SK-N-SH (cell line): ENCODE data around the gene TOM1L2. TPM values are rescaled to one million over a fixed set of nuclear protein-coding genes. Genes with fewer than 3 reads are reported as not detected.

ENCODE experiments used
- CTCF ChIA-PET: fragments of 300-600, 350-600 bp; formaldehyde crosslinking; extraction: SDS; loops from one replicate; lab custom pipeline; 2021; lab: Yijun Ruan, JAX
- POLR2A ChIA-PET: fragments of 350-600 bp; sonication (Branson Sonifier 250); formaldehyde crosslinking; extraction: SDS; loops from one replicate; lab custom pipeline; 2020; ENCODE audit warnings: antibody characterized with exemption, inconsistent platforms; lab: Yijun Ruan, JAX
- DNase-seq: peaks from one replicate; pipeline ENCODE4 v3.0.0; 2012
- H2AFZ ChIP-seq: fragments of 200-600 bp; sonication (generic); 2 replicates; pipeline ENCODE4 v1.8.1; 2016; ENCODE audit warnings: antibody characterized with exemption, mild to moderate bottlenecking, low read depth
- H3F3A ChIP-seq: fragments of 200-600 bp; sonication (generic); replicated peaks from 2 replicates; pipeline ENCODE3; 2016; ENCODE audit warnings: antibody characterized with exemption, mild to moderate bottlenecking; ENCODE audit not compliant: insufficient read depth
- H3K27ac ChIP-seq, 2 experiments: fragments of 200-500 bp in 1 of 2; fragments of 200-600 bp in 1 of 2; sonication (Bioruptor generic) in 1 of 2; sonication (generic), shearing (Covaris generic) in 1 of 2; 2 replicates each; pipeline versions ENCODE4 v1.5.1 to v1.6.1; 2014 to 2016; ENCODE audit warnings: low read depth in 2 of 2, inconsistent platforms in 1 of 2, low read length in 1 of 2, mild to moderate bottlenecking in 1 of 2, mixed read lengths in 1 of 2
- H3K27me3 ChIP-seq: fragments of 200-600 bp; sonication (generic), shearing (Covaris generic); 2 replicates; pipeline ENCODE4 v1.6.1; 2016; ENCODE audit warnings: mixed run types; ENCODE audit not compliant: insufficient read depth
- H3K36me3 ChIP-seq, 2 experiments: fragments of 200-500 bp in 1 of 2; fragments of 200-600 bp in 1 of 2; sonication (Bioruptor generic) in 1 of 2; sonication (generic) in 1 of 2; replicated peaks in 1 of 2; 2 replicates each; pipeline versions ENCODE3 to v1.5.1; 2014 to 2016; ENCODE audit warnings: low read length in 1 of 2, mild to moderate bottlenecking in 1 of 2; ENCODE audit not compliant: insufficient read depth in 2 of 2, control insufficient read depth in 1 of 2
- H3K4me1 ChIP-seq, 2 experiments: fragments of 200-500 bp in 1 of 2; fragments of 200-600 bp in 1 of 2; sonication (Bioruptor generic) in 1 of 2; sonication (generic), shearing (Covaris generic) in 1 of 2; 2 replicates each; pipeline versions ENCODE4 v1.5.1 to v1.6.1; 2014 to 2016; ENCODE audit warnings: low read depth in 1 of 2, low read length in 1 of 2, mixed run types in 1 of 2; ENCODE audit not compliant: insufficient read depth in 2 of 2, control insufficient read depth in 1 of 2
- H3K4me2 ChIP-seq: fragments of 200-600 bp; sonication (generic), shearing (Covaris generic); 2 replicates; pipeline ENCODE4 v1.6.1; 2017; ENCODE audit warnings: mixed run types
- H3K4me3 ChIP-seq, 2 experiments: fragments of 200-500 bp in 1 of 2; fragments of 200-600 bp in 1 of 2; sonication (Bioruptor generic) in 1 of 2; sonication (generic), shearing (Covaris generic) in 1 of 2; 2 replicates each; pipeline versions ENCODE4 v1.5.1 to v1.8.1; 2014 to 2016; ENCODE audit warnings: low read depth in 2 of 2, inconsistent platforms in 1 of 2, low read length in 1 of 2, mild to moderate bottlenecking in 1 of 2, mixed read lengths in 1 of 2, moderate library complexity in 1 of 2
- H3K79me2 ChIP-seq: fragments of 200-600 bp; sonication (generic); 2 replicates; pipeline ENCODE4 v1.8.1; 2017; ENCODE audit warnings: mild to moderate bottlenecking; ENCODE audit not compliant: insufficient read depth
- H3K9ac ChIP-seq: fragments of 200-600 bp; sonication (generic); 2 replicates; pipeline ENCODE4 v1.6.1; 2017; ENCODE audit warnings: mixed run types
- H3K9me2 ChIP-seq: fragments of 200-600 bp; sonication (generic); 2 replicates; pipeline ENCODE4 v1.6.1; 2017; ENCODE audit warnings: mixed run types
- H3K9me3 ChIP-seq: fragments of 200-600 bp; sonication (generic); 2 replicates; pipeline ENCODE4 v1.6.1; 2017; ENCODE audit warnings: mixed run types, mild to moderate bottlenecking, moderate library complexity
- H4K20me1 ChIP-seq: fragments of 200-600 bp; sonication (generic); 2 replicates; pipeline ENCODE4 v1.6.1; 2017; ENCODE audit warnings: mild to moderate bottlenecking, mixed run types; ENCODE audit not compliant: insufficient read depth
- CHD2 ChIP-seq: fragments of 150-350 bp; IDR thresholded peaks from 2 replicates; pipeline ENCODE4 v1.6.1; 2018; ENCODE audit warnings: low read length; ENCODE audit not compliant: partially characterized antibody
- ELF1 ChIP-seq: IDR thresholded peaks from 2 replicates; pipeline ENCODE4 v1.4.0; 2012
- EP300 ChIP-seq, 2 experiments: IDR thresholded peaks; 2 replicates each; pipeline versions ENCODE4 v1.4.0 to v1.6.1; 2012; ENCODE audit warnings: borderline replicate concordance in 1 of 2, low read depth in 1 of 2, low read length in 1 of 2
- EZH2phosphoT487 ChIP-seq: fragments of 200-600 bp; sonication (generic); IDR thresholded peaks from 2 replicates; pipeline ENCODE4 v1.6.1; 2017; ENCODE audit warnings: low read depth, mixed run types, mild to moderate bottlenecking, antibody characterized with exemption, moderate library complexity, borderline replicate concordance
- FOSL2 ChIP-seq: IDR thresholded peaks from 2 replicates; pipeline ENCODE4 v1.4.0; 2012; ENCODE audit warnings: low read depth, mild to moderate bottlenecking, moderate library complexity, borderline replicate concordance
- GABPA ChIP-seq: IDR thresholded peaks from 2 replicates; pipeline ENCODE4 v1.4.0; 2012; ENCODE audit warnings: low read depth, mild to moderate bottlenecking
- JUND ChIP-seq: IDR thresholded peaks from 2 replicates; pipeline ENCODE4 v1.4.0; 2012
- NRF1 ChIP-seq: IDR thresholded peaks from 2 replicates; pipeline ENCODE4 v1.6.1; 2012; ENCODE audit warnings: low read depth, mild to moderate bottlenecking, low read length
- RCOR1 ChIP-seq: fragments of 150-350 bp; IDR thresholded peaks from 2 replicates; pipeline ENCODE4 v1.6.1; 2017; ENCODE audit warnings: antibody characterized with exemption, low read length
- SMC3 ChIP-seq: IDR thresholded peaks from 2 replicates; pipeline ENCODE4 v1.6.1; 2012; ENCODE audit warnings: low read depth, low read length, improper control_type of control experiment
- TAF1 ChIP-seq: IDR thresholded peaks from 2 replicates; pipeline ENCODE4 v1.6.1; 2012; ENCODE audit warnings: low read depth, mild to moderate bottlenecking, low read length, moderate library complexity, borderline replicate concordance
- TCF12 ChIP-seq: IDR thresholded peaks from 2 replicates; pipeline ENCODE4 v1.4.0; 2012
- YY1 ChIP-seq: IDR thresholded peaks from 2 replicates; pipeline ENCODE4 v1.4.0; 2012; ENCODE audit warnings: low read depth, mild to moderate bottlenecking
- WGBS: methylation state at CpG from one replicate; pipeline ENCODE4 v1.1.6; 2017; ENCODE audit warnings: low lambda C conversion rate; 5-methylcytosine and 5-hydroxymethylcytosine counted together
- polyA plus RNA-seq, 3 experiments: library from polyadenylated mRNA; depleted of rRNA; stranded (reverse); fragments of >200 nt; gene quantifications; 2 replicates each; pipeline ENCODE4 v1.2.3, GENCODE V29; 2012
- TF ChIP-seq, protein P1 (sequence below): fragments of 150-350 bp; IDR thresholded peaks from 2 replicates; pipeline ENCODE4 v1.6.1; 2017; ENCODE audit warnings: antibody characterized with exemption, low read length, low read depth, borderline replicate concordance
- TF ChIP-seq, protein P2 (sequence below): IDR thresholded peaks from 2 replicates; pipeline ENCODE4 v1.4.0; 2012; ENCODE audit warnings: low read depth
- TF ChIP-seq, protein P3 (sequence below): IDR thresholded peaks from 2 replicates; pipeline ENCODE4 v1.4.0; 2012; ENCODE audit warnings: low read depth, borderline replicate concordance
- TF ChIP-seq, protein P4 (sequence below): IDR thresholded peaks from 2 replicates; pipeline ENCODE4 v1.6.1; 2012; ENCODE audit warnings: mild to moderate bottlenecking, low read depth, low read length, moderate library complexity

The TOM1L2 gene
- polyA plus RNA-seq, 1 of the 3 experiments (the other 2 are of a cell fraction), result 85.4 TPM

DNA sequence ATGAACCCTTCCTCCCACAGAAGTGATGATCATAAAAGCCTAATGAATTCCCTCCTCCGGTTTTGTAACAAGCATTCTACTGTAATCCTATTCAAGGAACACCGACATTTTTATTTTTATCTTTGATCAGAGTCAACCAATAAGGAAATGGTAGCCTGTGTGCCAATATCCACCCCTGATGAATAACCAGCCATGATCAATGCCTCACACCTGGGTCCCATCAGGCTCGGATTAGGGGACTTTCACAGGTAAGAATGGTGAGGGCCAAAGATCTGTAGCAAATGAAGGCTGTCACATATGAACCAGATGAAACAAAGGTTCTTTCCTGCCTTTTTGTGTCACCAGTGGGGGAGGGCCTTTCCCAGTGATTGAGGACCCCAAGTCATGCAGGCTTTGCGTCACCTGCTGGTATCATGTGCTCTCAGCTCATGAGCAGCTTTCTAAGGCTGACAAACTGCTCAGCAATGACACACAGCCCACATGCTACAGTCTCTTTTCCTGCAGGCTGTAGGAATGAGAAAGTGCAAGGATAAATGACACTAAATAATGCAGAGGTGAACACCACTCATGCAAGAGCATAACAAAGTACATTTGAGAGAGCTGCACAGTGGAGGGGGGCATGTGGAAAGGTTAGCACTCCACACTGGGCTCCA is 34.9 kb downstream of the TOM1L2 start:
- Histone ChIP-seq H3K4me1 (peaks cover 65 to 84% of the 10 kb centered on the region in 2 experiments), H3K79me2 (peaks cover 84% of the 10 kb centered on the region), H3K9me2 (no peaks in the 10 kb centered on the region; the same call in 1 of the 2 replicates), H3F3A (peaks cover 54% of the 10 kb centered on the region)
- no peak for DNase-seq
- TF ChIP-seq NRF1 (no peak), GABPA (no peak), TAF1 (no peak), RCOR1 (no peak), EZH2phosphoT487 (no peak), SMC3 (no peak), FOSL2 (no peak), CHD2 (no peak), ELF1 (no peak), TCF12 (no peak), YY1 (no peak), JUND (no peak), EP300 (IDR thresholded peaks at IDR 0.05; ENCODE audit: borderline replicate concordance in 1 of 2, low read depth in 1 of 2, low read length in 1 of 2) (no peak)
- TF ChIP-seq, protein P1, sequence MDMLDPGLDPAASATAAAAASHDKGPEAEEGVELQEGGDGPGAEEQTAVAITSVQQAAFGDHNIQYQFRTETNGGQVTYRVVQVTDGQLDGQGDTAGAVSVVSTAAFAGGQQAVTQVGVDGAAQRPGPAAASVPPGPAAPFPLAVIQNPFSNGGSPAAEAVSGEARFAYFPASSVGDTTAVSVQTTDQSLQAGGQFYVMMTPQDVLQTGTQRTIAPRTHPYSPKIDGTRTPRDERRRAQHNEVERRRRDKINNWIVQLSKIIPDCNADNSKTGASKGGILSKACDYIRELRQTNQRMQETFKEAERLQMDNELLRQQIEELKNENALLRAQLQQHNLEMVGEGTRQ, result no peak
- TF ChIP-seq, protein P2, sequence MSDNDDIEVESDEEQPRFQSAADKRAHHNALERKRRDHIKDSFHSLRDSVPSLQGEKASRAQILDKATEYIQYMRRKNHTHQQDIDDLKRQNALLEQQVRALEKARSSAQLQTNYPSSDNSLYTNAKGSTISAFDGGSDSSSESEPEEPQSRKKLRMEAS, result no peak
- TF ChIP-seq, protein P3, sequence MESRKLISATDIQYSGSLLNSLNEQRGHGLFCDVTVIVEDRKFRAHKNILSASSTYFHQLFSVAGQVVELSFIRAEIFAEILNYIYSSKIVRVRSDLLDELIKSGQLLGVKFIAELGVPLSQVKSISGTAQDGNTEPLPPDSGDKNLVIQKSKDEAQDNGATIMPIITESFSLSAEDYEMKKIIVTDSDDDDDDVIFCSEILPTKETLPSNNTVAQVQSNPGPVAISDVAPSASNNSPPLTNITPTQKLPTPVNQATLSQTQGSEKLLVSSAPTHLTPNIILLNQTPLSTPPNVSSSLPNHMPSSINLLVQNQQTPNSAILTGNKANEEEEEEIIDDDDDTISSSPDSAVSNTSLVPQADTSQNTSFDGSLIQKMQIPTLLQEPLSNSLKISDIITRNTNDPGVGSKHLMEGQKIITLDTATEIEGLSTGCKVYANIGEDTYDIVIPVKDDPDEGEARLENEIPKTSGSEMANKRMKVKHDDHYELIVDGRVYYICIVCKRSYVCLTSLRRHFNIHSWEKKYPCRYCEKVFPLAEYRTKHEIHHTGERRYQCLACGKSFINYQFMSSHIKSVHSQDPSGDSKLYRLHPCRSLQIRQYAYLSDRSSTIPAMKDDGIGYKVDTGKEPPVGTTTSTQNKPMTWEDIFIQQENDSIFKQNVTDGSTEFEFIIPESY, result no peak
- TF ChIP-seq, protein P4, sequence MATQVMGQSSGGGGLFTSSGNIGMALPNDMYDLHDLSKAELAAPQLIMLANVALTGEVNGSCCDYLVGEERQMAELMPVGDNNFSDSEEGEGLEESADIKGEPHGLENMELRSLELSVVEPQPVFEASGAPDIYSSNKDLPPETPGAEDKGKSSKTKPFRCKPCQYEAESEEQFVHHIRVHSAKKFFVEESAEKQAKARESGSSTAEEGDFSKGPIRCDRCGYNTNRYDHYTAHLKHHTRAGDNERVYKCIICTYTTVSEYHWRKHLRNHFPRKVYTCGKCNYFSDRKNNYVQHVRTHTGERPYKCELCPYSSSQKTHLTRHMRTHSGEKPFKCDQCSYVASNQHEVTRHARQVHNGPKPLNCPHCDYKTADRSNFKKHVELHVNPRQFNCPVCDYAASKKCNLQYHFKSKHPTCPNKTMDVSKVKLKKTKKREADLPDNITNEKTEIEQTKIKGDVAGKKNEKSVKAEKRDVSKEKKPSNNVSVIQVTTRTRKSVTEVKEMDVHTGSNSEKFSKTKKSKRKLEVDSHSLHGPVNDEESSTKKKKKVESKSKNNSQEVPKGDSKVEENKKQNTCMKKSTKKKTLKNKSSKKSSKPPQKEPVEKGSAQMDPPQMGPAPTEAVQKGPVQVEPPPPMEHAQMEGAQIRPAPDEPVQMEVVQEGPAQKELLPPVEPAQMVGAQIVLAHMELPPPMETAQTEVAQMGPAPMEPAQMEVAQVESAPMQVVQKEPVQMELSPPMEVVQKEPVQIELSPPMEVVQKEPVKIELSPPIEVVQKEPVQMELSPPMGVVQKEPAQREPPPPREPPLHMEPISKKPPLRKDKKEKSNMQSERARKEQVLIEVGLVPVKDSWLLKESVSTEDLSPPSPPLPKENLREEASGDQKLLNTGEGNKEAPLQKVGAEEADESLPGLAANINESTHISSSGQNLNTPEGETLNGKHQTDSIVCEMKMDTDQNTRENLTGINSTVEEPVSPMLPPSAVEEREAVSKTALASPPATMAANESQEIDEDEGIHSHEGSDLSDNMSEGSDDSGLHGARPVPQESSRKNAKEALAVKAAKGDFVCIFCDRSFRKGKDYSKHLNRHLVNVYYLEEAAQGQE, result no peak
- TF ChIP-seq, all 33 proteins: peak for 0
- H2AFZ ChIP-seq, result no peak overlapping the region
- H3K4me2 ChIP-seq, result peak overlapping the region; percentile 21; the same call in 1 of the 2 replicates
- no peak overlapping the region for H3K9ac ChIP-seq
- POLR2A ChIA-PET, result no interaction called here
- peak overlapping the region; percentile 56 to 79 for H3K27ac ChIP-seq
- H3K27me3 ChIP-seq, result no peaks in the 10 kb centered on the region
- no peaks in the 10 kb centered on the region; the same call in 1 of the 2 replicates for H4K20me1 ChIP-seq
- 85% methylated on average over 4 of the region's 4 CpGs for WGBS
- CTCF ChIA-PET, result interaction anchor here (1.1 to 3.6 kb wide), 4 partner anchors 10 to 96 kb away, joined by 4 to 20 read pairs (median 6); no protein-coding TSS in a partner anchor
- no peaks in the 10 kb centered on the region for H3K9me3 ChIP-seq
- no peak overlapping the region for H3K4me3 ChIP-seq
- H3K36me3 ChIP-seq, result no peaks in the 10 kb centered on the region
